Head of caudate nucleus (tissue), 42 donors: ENCODE measurements around the gene TLCD3B.
"Not testable (repeated sequence)": the region's sequence is repeated elsewhere in the genome, so short reads cannot be mapped to it uniquely, and the experiment has no call there.

Experiments
- DNase-seq, 42 donors: peaks; one replicate each; pipeline versions ENCODE4 v3.0.0 to v3.0.0-alpha.2; 2020 to 2021; ENCODE audit warnings: mixed read lengths in 7 of 42
- intact Hi-C: fragments of 100-400 bp; cut with DNase I; formaldehyde crosslinking; loops from one replicate; pipeline ENCODE4 v1.15.0; 2022

TLCD3B gene

GRCh38 chr16:30032083-30032819 is 1.2 kb upstream of the TLCD3B start:
- intact Hi-C loops: no loop called here
- DNase-seq: peak in 39 of 42 donors; percentile 32 to 85 (median 66)

GRCh38 chr16:30031477-30031918 is 427 bp upstream of the TLCD3B start:
- DNase-seq: no peak
- intact Hi-C loops: no loop called here

- intact Hi-C loops: no loop called here
- no peak for DNase-seq
Observed at GRCh38 chr16:30030011-30030685, 923 bp downstream of the TLCD3B start.

GRCh38 chr16:30028438-30029076 is 2.5 kb downstream of the TLCD3B start:
- DNase-seq: no peak

GRCh38 chr16:30027588-30028437 is 3.3 kb downstream of the TLCD3B start:
- DNase-seq: no peak
- intact Hi-C loops: no loop called here

More at GRCh38 chr16:30028438-30029076, 2.5 kb downstream of the TLCD3B start:
- intact Hi-C loops: no loop called here

- intact Hi-C loops: no loop called here
- DNase-seq: no peak
Observed at GRCh38 chr16:30026449-30026848, 4.6 kb downstream of the TLCD3B start.

GRCh38 chr16:30025574-30025973 is 5.5 kb downstream of the TLCD3B start:
- intact Hi-C loops: no loop called here
- DNase-seq: no peak

- DNase-seq: no peak
- intact Hi-C loops: no loop called here
Observed at GRCh38 chr16:30025156-30025555, 5.9 kb downstream of the TLCD3B start.

- intact Hi-C loops: no loop called here
- DNase-seq: no peak
Observed at GRCh38 chr16:30024451-30024850, 6.6 kb downstream of the TLCD3B start.

GRCh38 chr16:30023586-30023985 is 7.5 kb downstream of the TLCD3B start:
- intact Hi-C loops: no loop called here

GRCh38 chr16:30022887-30023286 is 8.2 kb downstream of the TLCD3B start, which contains the start of gene C16orf92:
TSS of gene C16orf92 (plus strand) at chr16:30023198. CDS start at chr16:30023341, 143 bp downstream.
- intact Hi-C loops: no loop called here
- no peak for DNase-seq

More at GRCh38 chr16:30023586-30023985, 7.5 kb downstream of the TLCD3B start:
- DNase-seq: no peak

- intact Hi-C loops: no loop called here
- DNase-seq: no peak
Observed at GRCh38 chr16:30018731-30019158, 12.3 kb downstream of the TLCD3B start.

GRCh38 chr16:30017937-30018336 is 13.1 kb downstream of the TLCD3B start:
- intact Hi-C loops, DNase-seq: not testable (repeated sequence)

GRCh38 chr16:30017277-30017656 is 13.8 kb downstream of the TLCD3B start:
- intact Hi-C loops: no loop called here
- DNase-seq: no peak

- intact Hi-C loops: no loop called here
- no peak for DNase-seq
Observed at GRCh38 chr16:30016555-30017276, 14.4 kb downstream of the TLCD3B start.

- intact Hi-C loops, DNase-seq: not testable (repeated sequence)
Observed at GRCh38 chr16:30015450-30015849, 15.6 kb downstream of the TLCD3B start.

GRCh38 chr16:30012598-30012997 is 18.5 kb downstream of the TLCD3B start:
- intact Hi-C loops, DNase-seq: not testable (repeated sequence)

GRCh38 chr16:30011714-30012504 is 19.2 kb downstream of the TLCD3B start:
- intact Hi-C loops: no loop called here
- no peak for DNase-seq
